Esophagus squamous epithelium (tissue), 4 donors: ENCODE results near the gene PLPP7.

ENCODE experiments used
- CTCF ChIP-seq, 6 experiments: fragments of 450-650 bp in 4 of 6; fragments of 200-600 bp in 2 of 6; sonication (generic) in 2 of 6; IDR thresholded peaks; one replicate each; pipeline ENCODE4 v1.5.1; 2016 to 2019; ENCODE audit warnings: antibody characterized with exemption in 6 of 6, mild to moderate bottlenecking in 4 of 6, moderate library complexity in 4 of 6
- POLR2A ChIP-seq, 4 donors: fragments of 450-650 bp; IDR thresholded peaks; one replicate each; pipeline ENCODE4 v1.6.1; 2017; ENCODE audit warnings: antibody characterized with exemption in 4 of 4, mild to moderate bottlenecking in 4 of 4, moderate library complexity in 3 of 4

GRCh38 chr9:131296906-131297500, 7.5 kb downstream of the PLPP7 start:
- TF ChIP-seq CTCF (IDR thresholded peaks at IDR 0.05) (no peak), POLR2A (IDR thresholded peaks at IDR 0.05) (no peak)
